DND-41 (cell line): ENCODE results near the gene SCYL2.

Experiments used
- ATAC-seq: fragments of 200-7000 bp; cut with Tn5 transposase; 3 replicates; pipeline ENCODE4 v1.9.1; 2021; ENCODE audit warnings: low read depth; ENCODE audit not compliant: insufficient read depth
- DNase-seq: peaks from one replicate; pipeline ENCODE4 v3.0.0-alpha.2; 2020
- H2AFZ ChIP-seq: 2 replicates; pipeline ENCODE4 v1.6.0; 2012; ENCODE audit warnings: low read depth, low read length
- H3K27ac ChIP-seq: 2 replicates; pipeline ENCODE4 v1.5.1; 2012; ENCODE audit warnings: low read length, inconsistent platforms
- H3K27me3 ChIP-seq: fragments of 200-600 bp; sonication (generic); 2 replicates; pipeline ENCODE4 v1.6.0; 2012; ENCODE audit warnings: low read length, mild to moderate bottlenecking, inconsistent platforms; ENCODE audit not compliant: insufficient read depth, poor library complexity
- H3K36me3 ChIP-seq: 2 replicates; pipeline ENCODE4 v1.5.1; 2012; ENCODE audit warnings: low read length, inconsistent platforms; ENCODE audit not compliant: insufficient read depth
- H3K4me1 ChIP-seq: 2 replicates; pipeline ENCODE4 v1.5.1; 2012; ENCODE audit warnings: mild to moderate bottlenecking, low read length; ENCODE audit not compliant: insufficient read depth
- H3K4me2 ChIP-seq: 2 replicates; pipeline ENCODE4 v1.6.0; 2012; ENCODE audit warnings: mild to moderate bottlenecking, moderate library complexity, low read length, inconsistent platforms; ENCODE audit not compliant: insufficient read depth
- H3K4me3 ChIP-seq, 2 experiments: fragments of 200-600 bp in 1 of 2; shearing (Covaris generic) in 1 of 2; 2 replicates each; pipeline ENCODE4 v1.5.1; 2012 to 2016; ENCODE audit warnings: inconsistent platforms in 2 of 2, low read length in 2 of 2, mild to moderate bottlenecking in 2 of 2, low read depth in 1 of 2, moderate library complexity in 1 of 2
- H3K79me2 ChIP-seq: 2 replicates; pipeline ENCODE4 v1.6.0; 2012; ENCODE audit warnings: low read length, inconsistent platforms; ENCODE audit not compliant: insufficient read depth
- H3K9ac ChIP-seq: 2 replicates; pipeline ENCODE4 v1.6.0; 2012; ENCODE audit warnings: low read depth, mild to moderate bottlenecking, inconsistent platforms, low read length, moderate library complexity
- H3K9me3 ChIP-seq: 2 replicates; pipeline ENCODE4 v1.5.1; 2012; ENCODE audit warnings: low read length, moderate library complexity, mild to moderate bottlenecking, inconsistent platforms; ENCODE audit not compliant: insufficient read depth, severe bottlenecking
- H4K20me1 ChIP-seq: 2 replicates; pipeline ENCODE4 v1.6.0; 2012; ENCODE audit warnings: low read length; ENCODE audit not compliant: insufficient read depth
- CTCF ChIP-seq: IDR thresholded peaks from 2 replicates; pipeline ENCODE4 v1.5.1; 2012; ENCODE audit warnings: borderline replicate concordance, low read length, moderate library complexity, mild to moderate bottlenecking; ENCODE audit not compliant: poor library complexity, severe bottlenecking; ENCODE audit errors: extremely low read depth
- EZH2 ChIP-seq: IDR thresholded peaks from 3 replicates; pipeline ENCODE4 v1.6.1; 2012; ENCODE audit warnings: borderline replicate concordance, low read depth, mild to moderate bottlenecking, moderate library complexity, low read length, inconsistent platforms; ENCODE audit not compliant: severe bottlenecking

The SCYL2 gene

DNA sequence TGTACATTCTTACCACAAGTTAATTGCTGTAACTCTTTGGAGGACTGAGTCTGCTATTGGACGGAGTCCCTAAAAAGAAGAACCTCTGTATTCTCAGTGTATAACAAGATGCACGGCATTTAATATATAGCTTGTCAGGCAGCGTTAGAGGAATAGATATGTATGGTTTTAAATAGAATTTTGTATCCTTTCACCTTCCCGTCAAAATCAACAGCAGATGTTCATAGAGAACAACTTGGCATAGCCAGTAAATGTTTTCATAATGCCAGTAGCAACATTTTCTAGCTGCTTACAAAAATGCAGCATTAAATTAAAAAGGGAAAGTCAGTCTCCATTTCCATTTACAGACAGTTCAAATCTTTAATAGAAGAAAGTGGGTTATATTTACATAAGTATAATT is 6.8 kb downstream of the SCYL2 start:
- 0 out of 2 replicates have a peak overlapping the region, but pooled peaks have one; percentile 0 for H3K4me2 ChIP-seq
- H3K4me3 ChIP-seq: no peak overlapping the region
- ATAC-seq: no peak
- peaks cover 9% of the 10 kb centered on the region; the same call in 1 of the 2 replicates for H4K20me1 ChIP-seq
- no peak overlapping the region for H3K9ac ChIP-seq
- H3K36me3 ChIP-seq: peaks cover 4% of the 10 kb centered on the region; the same call in 1 of the 2 replicates
- no peaks in the 10 kb centered on the region for H3K27me3 ChIP-seq
- H3K4me1 ChIP-seq: peaks cover 15% of the 10 kb centered on the region
- H2AFZ ChIP-seq: no peak overlapping the region
- TF ChIP-seq CTCF: no peak
- no peak for TF ChIP-seq EZH2
- H3K9me3 ChIP-seq: no peaks in the 10 kb centered on the region
- peaks cover 93% of the 10 kb centered on the region for H3K79me2 ChIP-seq
- no peak for DNase-seq
- H3K27ac ChIP-seq: no peak overlapping the region

- Histone ChIP-seq H2AFZ (no peak overlapping the region), H3K4me2 (no peak overlapping the region), H3K4me1 (peaks cover 10% of the 10 kb centered on the region), H4K20me1 (peaks cover 11% of the 10 kb centered on the region; the same call in 1 of the 2 replicates), H3K27ac (no peak overlapping the region), H3K36me3 (peaks cover 4% of the 10 kb centered on the region; the same call in 1 of the 2 replicates), H3K9me3 (no peaks in the 10 kb centered on the region), H3K9ac (no peak overlapping the region), H3K4me3 (no peak overlapping the region), H3K79me2 (peaks cover 93% of the 10 kb centered on the region), H3K27me3 (no peaks in the 10 kb centered on the region)
- TF ChIP-seq EZH2 (no peak), CTCF (no peak)
- DNase-seq (no peak), ATAC-seq (no peak)
Observed at GRCh38 chr12:100274291-100274690, 7.3 kb downstream of the SCYL2 start.

- Histone ChIP-seq H3K4me3 (no peak overlapping the region), H3K4me2 (no peak overlapping the region), H3K79me2 (peaks cover 71% of the 10 kb centered on the region), H3K9ac (no peak overlapping the region), H3K27ac (no peak overlapping the region), H4K20me1 (peaks cover 18% of the 10 kb centered on the region; the same call in 1 of the 2 replicates), H2AFZ (no peak overlapping the region), H3K36me3 (peaks cover 8% of the 10 kb centered on the region; the same call in 1 of the 2 replicates), H3K27me3 (no peaks in the 10 kb centered on the region), H3K9me3 (no peaks in the 10 kb centered on the region), H3K4me1 (no peaks in the 10 kb centered on the region)
- TF ChIP-seq EZH2: no peak
- no peak for TF ChIP-seq CTCF
- DNase-seq (no peak), ATAC-seq (no peak)
Observed at GRCh38 chr12:100279159-100279558, 12.2 kb downstream of the SCYL2 start.
